Activated CD4-positive, alpha-beta T cell treated with anti-CD3 and anti-CD28 coated beads, Interleukin-10, Interleukin-2, amounts not matched to agents 100 ng/mL and 50 ng/mL, durations not matched to agents 16 hours and 8 hours (primary cell): Measurements from ENCODE around the gene SLC22A16.

Source experiments
- DNase-seq: peaks from one replicate; pipeline ENCODE4 v3.0.0-alpha.2; 2020

SLC22A16 gene

GRCh38 chr6:110440026-110440425 lies 36.4 kb downstream of the SLC22A16 start:
- no peak for DNase-seq

- DNase-seq = no peak
Measured at GRCh38 chr6:110439356-110439755, 37.1 kb downstream of the SLC22A16 start.

- DNase-seq = no peak
Measured at GRCh38 chr6:110434961-110435602, 41.3 kb downstream of the SLC22A16 start.

GRCh38 chr6:110432285-110432900 lies 44.0 kb downstream of the SLC22A16 start:
- no peak for DNase-seq

GRCh38 chr6:110430741-110431140 lies 45.7 kb downstream of the SLC22A16 start:
- DNase-seq = no peak

GRCh38 chr6:110430236-110430635 lies 46.2 kb downstream of the SLC22A16 start:
- no peak for DNase-seq

GRCh38 chr6:110428153-110428552 lies 48.3 kb downstream of the SLC22A16 start:
- no peak for DNase-seq

GRCh38 chr6:110425816-110426215 lies 50.6 kb downstream of the SLC22A16 start:
- DNase-seq = no peak

GRCh38 chr6:110422444-110422822 lies 54.0 kb downstream of the SLC22A16 start:
- DNase-seq = no peak

- no peak for DNase-seq
Measured at GRCh38 chr6:110421749-110422443, 54.5 kb downstream of the SLC22A16 start.

GRCh38 chr6:110419028-110419739 lies 57.2 kb downstream of the SLC22A16 start:
- DNase-seq = no peak

GRCh38 chr6:110418594-110418993 lies 57.8 kb downstream of the SLC22A16 start:
- DNase-seq = no peak

GRCh38 chr6:110415086-110415916 lies 61.1 kb downstream of the SLC22A16 start, which contains the start of gene DDO:
Gene DDO, minus strand, starts transcription at chr6:110415575. Its CDS starts 2,113 bp downstream, at chr6:110413462.
- DNase-seq = no peak

GRCh38 chr6:110414669-110415068 lies 61.7 kb downstream of the SLC22A16 start:
- DNase-seq = no peak

- no peak for DNase-seq
Measured at GRCh38 chr6:110412360-110412759, 64.1 kb downstream of the SLC22A16 start.

GRCh38 chr6:110410511-110410910 lies 65.9 kb downstream of the SLC22A16 start:
- no peak for DNase-seq

- no peak for DNase-seq
Measured at GRCh38 chr6:110409794-110410193, 66.6 kb downstream of the SLC22A16 start.

GRCh38 chr6:110408901-110409300 lies 67.5 kb downstream of the SLC22A16 start:
- DNase-seq = no peak

- no peak for DNase-seq
Measured at GRCh38 chr6:110404607-110405006, 71.8 kb downstream of the SLC22A16 start.

- no peak for DNase-seq
Measured at GRCh38 chr6:110401585-110402176, 74.7 kb downstream of the SLC22A16 start.

- DNase-seq = no peak
Measured at GRCh38 chr6:110400208-110400607, 76.2 kb downstream of the SLC22A16 start.
